GM11168 (cell line): Measurements from ENCODE around the gene UAP1L1.

Source experiments
- in situ Hi-C: fragments of 300-500 bp; cut with MboI; formaldehyde crosslinking; loops from one replicate; pipeline ENCODE4 v1.12.0; 2022; ENCODE audit warnings: low sequenced_read_pairs; ENCODE audit not compliant: unreplicated experiment

UAP1L1 gene

GRCh38 chr9:137077010-137077747 is at the start of gene UAP1L1:
Gene UAP1L1 (plus strand): TSS chr9:137077517. CDS start chr9:137077533, 16 bp downstream.
- in situ Hi-C loops, result no loop called here

- in situ Hi-C loops, result no loop called here
These were observed 48.9 kb upstream of the UAP1L1 start for GRCh38 chr9:137028263-137029057.

- in situ Hi-C loops, result no loop called here
These were observed 48.0 kb upstream of the UAP1L1 start for GRCh38 chr9:137029058-137029936.

GRCh38 chr9:137030006-137030405 is 47.3 kb upstream of the UAP1L1 start:
- in situ Hi-C loops, result loop anchor here (10.0 kb wide), 1 partner anchor 245 kb away; no protein-coding TSS in a partner anchor

GRCh38 chr9:137030538-137031527 is 46.5 kb upstream of the UAP1L1 start:
- in situ Hi-C loops, result loop anchor here (10.0 kb wide), 1 partner anchor 246 kb away; no protein-coding TSS in a partner anchor

- in situ Hi-C loops, result loop anchor here (10.0 kb wide), 1 partner anchor 247 kb away; no protein-coding TSS in a partner anchor
These were observed 45.2 kb upstream of the UAP1L1 start, which contains the start of gene FUT7 for GRCh38 chr9:137031904-137032640. Gene FUT7 (minus strand): TSS chr9:137032088. CDS start chr9:137031991, 97 bp downstream.

GRCh38 chr9:137032858-137033257 is 44.5 kb upstream of the UAP1L1 start:
- in situ Hi-C loops, result loop anchor here (10.0 kb wide), 1 partner anchor 248 kb away; no protein-coding TSS in a partner anchor

- in situ Hi-C loops, result loop anchor here (10.0 kb wide), 1 partner anchor 249 kb away; no protein-coding TSS in a partner anchor
These were observed 43.8 kb upstream of the UAP1L1 start for GRCh38 chr9:137033481-137033880.

GRCh38 chr9:137034039-137034708 is 43.1 kb upstream of the UAP1L1 start:
- in situ Hi-C loops, result loop anchor here (10.0 kb wide), 1 partner anchor 249 kb away; no protein-coding TSS in a partner anchor

- in situ Hi-C loops, result loop anchor here (10.0 kb wide), 1 partner anchor 250 kb away; no protein-coding TSS in a partner anchor
These were observed 42.4 kb upstream of the UAP1L1 start for GRCh38 chr9:137034709-137035506.

- in situ Hi-C loops, result loop anchor here (10.0 kb wide), 1 partner anchor 251 kb away; no protein-coding TSS in a partner anchor
These were observed 41.8 kb upstream of the UAP1L1 start for GRCh38 chr9:137035507-137035834.

GRCh38 chr9:137035937-137036336 is 41.4 kb upstream of the UAP1L1 start:
- in situ Hi-C loops, result loop anchor here (10.0 kb wide), 1 partner anchor 251 kb away; no protein-coding TSS in a partner anchor

- in situ Hi-C loops, result loop anchor here (10.0 kb wide), 1 partner anchor 252 kb away; no protein-coding TSS in a partner anchor
These were observed 40.3 kb upstream of the UAP1L1 start for GRCh38 chr9:137037035-137037434.

- in situ Hi-C loops, result loop anchor here (10.0 kb wide), 1 partner anchor 253 kb away; no protein-coding TSS in a partner anchor
These were observed 39.8 kb upstream of the UAP1L1 start for GRCh38 chr9:137037483-137037882.

- in situ Hi-C loops, result loop anchor here (10.0 kb wide), 1 partner anchor 254 kb away; no protein-coding TSS in a partner anchor
These were observed 38.4 kb upstream of the UAP1L1 start for GRCh38 chr9:137038916-137039315.

GRCh38 chr9:137039611-137040366 is 37.5 kb upstream of the UAP1L1 start:
- in situ Hi-C loops, result loop anchor here (10.0 kb wide), 1 partner anchor 255 kb away; no protein-coding TSS in a partner anchor
